HG02981 (cell line): ENCODE data around the gene THSD7B.
"Not testable (repeated sequence)": the region's sequence is repeated elsewhere in the genome, so short reads cannot be mapped to it uniquely, and the experiment has no call there.

Source experiments
- ATAC-seq: cut with Tn5 transposase; IDR thresholded peaks from one replicate; pipeline ENCODE4 v1.9.1; 2021; ENCODE audit warnings: mild to moderate bottlenecking, moderate library complexity; ENCODE audit not compliant: unreplicated experiment

The THSD7B gene

GRCh38 chr2:137658433-137658832 lies 893.1 kb downstream of the THSD7B start:
- no peak for ATAC-seq

GRCh38 chr2:137659616-137660015 lies 894.3 kb downstream of the THSD7B start:
- no peak for ATAC-seq

- ATAC-seq, result no peak
Measured at GRCh38 chr2:137670111-137670510, 904.8 kb downstream of the THSD7B start.

GRCh38 chr2:137672989-137673552 lies 907.7 kb downstream of the THSD7B start:
- ATAC-seq, result no peak

GRCh38 chr2:137674991-137675390 lies 909.6 kb downstream of the THSD7B start:
- ATAC-seq, result no peak

GRCh38 chr2:137675584-137676327 lies 910.4 kb downstream of the THSD7B start:
- no peak for ATAC-seq

GRCh38 chr2:137676346-137676745 lies 911.0 kb downstream of the THSD7B start:
- no peak for ATAC-seq

GRCh38 chr2:137677466-137677865 lies 912.1 kb downstream of the THSD7B start:
- ATAC-seq, result no peak

- ATAC-seq, result no peak
Measured at GRCh38 chr2:137689549-137689948, 924.2 kb downstream of the THSD7B start.

GRCh38 chr2:137693534-137693933 lies 928.2 kb downstream of the THSD7B start:
- ATAC-seq, result peak; percentile 75

- ATAC-seq, result no peak
Measured at GRCh38 chr2:137696916-137697315, 931.6 kb downstream of the THSD7B start.

- ATAC-seq, result not testable (repeated sequence)
Measured at GRCh38 chr2:137700250-137700649, 934.9 kb downstream of the THSD7B start.

- ATAC-seq, result no peak
Measured at GRCh38 chr2:137700681-137701080, 935.3 kb downstream of the THSD7B start.

- no peak for ATAC-seq
Measured at GRCh38 chr2:137705296-137705695, 940.0 kb downstream of the THSD7B start.

GRCh38 chr2:137706786-137707613 lies 941.7 kb downstream of the THSD7B start:
- ATAC-seq, result no peak

- no peak for ATAC-seq
Measured at GRCh38 chr2:137708311-137708710, 943.0 kb downstream of the THSD7B start.

- ATAC-seq, result no peak
Measured at GRCh38 chr2:137715731-137716191, 950.4 kb downstream of the THSD7B start.

GRCh38 chr2:137718786-137719185 lies 953.4 kb downstream of the THSD7B start:
- no peak for ATAC-seq

GRCh38 chr2:137721733-137722132 lies 956.4 kb downstream of the THSD7B start:
- ATAC-seq, result no peak

GRCh38 chr2:137724912-137725311 lies 959.6 kb downstream of the THSD7B start:
- ATAC-seq, result no peak
